ENCODE measurements around the gene CNTNAP5.

CNTNAP5 gene

GRCh38 chr2:124547700-124548099 is 522.6 kb downstream of the CNTNAP5 start:
- ChIA-PET POLR2A (no interaction called here), CTCF (no interaction called here)
- no peak for DNase-seq (ENCODE audit: low read depth, low spot score)
- no peak for TF ChIP-seq CTCF (IDR thresholded peaks at IDR 0.05; ENCODE audit: insufficient read depth, low read length, missing control alignments)
- no peak overlapping the region for H3K4me3 ChIP-seq (ENCODE audit: low read depth, low read length)

GRCh38 chr2:124558277-124558905 is 533.3 kb downstream of the CNTNAP5 start:
- H3K4me3 ChIP-seq (ENCODE audit: low read depth, low read length): no peak overlapping the region
- TF ChIP-seq CTCF (IDR thresholded peaks at IDR 0.05; ENCODE audit: insufficient read depth, low read length, missing control alignments): no peak
- DNase-seq (ENCODE audit: low read depth, low spot score): no peak
- ChIA-PET POLR2A (no interaction called here), CTCF (no interaction called here)

- POLR2A ChIA-PET: no interaction called here
- no peak overlapping the region for H3K4me3 ChIP-seq (ENCODE audit: low read depth, low read length)
- DNase-seq (ENCODE audit: low read depth, low spot score): no peak
- CTCF ChIA-PET: no interaction called here
- TF ChIP-seq CTCF (IDR thresholded peaks at IDR 0.05; ENCODE audit: insufficient read depth, low read length, missing control alignments): no peak
Measured at GRCh38 chr2:124559236-124559635, 534.1 kb downstream of the CNTNAP5 start.

- H3K4me3 ChIP-seq (ENCODE audit: low read depth, low read length): no peak overlapping the region
- ChIA-PET POLR2A (no interaction called here), CTCF (no interaction called here)
- no peak for DNase-seq (ENCODE audit: low read depth, low spot score)
- no peak for TF ChIP-seq CTCF (IDR thresholded peaks at IDR 0.05; ENCODE audit: insufficient read depth, low read length, missing control alignments)
Measured at GRCh38 chr2:124560592-124561112, 535.6 kb downstream of the CNTNAP5 start.

GRCh38 chr2:124561486-124561885 is 536.4 kb downstream of the CNTNAP5 start:
- ChIA-PET POLR2A (no interaction called here), CTCF (no interaction called here)
- DNase-seq (ENCODE audit: low read depth, low spot score): no peak
- TF ChIP-seq CTCF (IDR thresholded peaks at IDR 0.05; ENCODE audit: insufficient read depth, low read length, missing control alignments): no peak
- H3K4me3 ChIP-seq (ENCODE audit: low read depth, low read length): no peak overlapping the region

GRCh38 chr2:124563426-124563825 is 538.3 kb downstream of the CNTNAP5 start:
- CTCF ChIA-PET: no interaction called here
- no peak for TF ChIP-seq CTCF (IDR thresholded peaks at IDR 0.05; ENCODE audit: insufficient read depth, low read length, missing control alignments)
- POLR2A ChIA-PET: no interaction called here
- no peak overlapping the region for H3K4me3 ChIP-seq (ENCODE audit: low read depth, low read length)
- no peak for DNase-seq (ENCODE audit: low read depth, low spot score)
